ENCODE data around the gene ABCA13. TPM values are rescaled to one million over a fixed set of nuclear protein-coding genes. Genes with fewer than 3 reads are reported as not detected.

The ABCA13 gene
- total and polyA plus RNA-seq, 2 experiments from 2014 or later = 0.21 to 0.50 TPM

- Histone ChIP-seq H3K27me3 (no peaks in the 10 kb centered on the region), H3K27ac (no peak overlapping the region), H3K9me3 (ENCODE audit: low read depth) (no peaks in the 10 kb centered on the region), H3K36me3 (no peaks in the 10 kb centered on the region), H3K4me1 (ENCODE audit: low read depth) (peaks cover 44% of the 10 kb centered on the region), H3K4me3 (no peak overlapping the region)
- DNase-seq (ENCODE audit: low read depth in 1 of 2, low spot score in 1 of 2) = peak in 1 of 2 donors; percentile 38
- TF ChIP-seq CTCF (IDR thresholded peaks at IDR 0.05; ENCODE audit: low read depth, low read length) = no peak
Measured at GRCh38 chr7:48636391-48637015, 465.2 kb downstream of the ABCA13 start.

DNA sequence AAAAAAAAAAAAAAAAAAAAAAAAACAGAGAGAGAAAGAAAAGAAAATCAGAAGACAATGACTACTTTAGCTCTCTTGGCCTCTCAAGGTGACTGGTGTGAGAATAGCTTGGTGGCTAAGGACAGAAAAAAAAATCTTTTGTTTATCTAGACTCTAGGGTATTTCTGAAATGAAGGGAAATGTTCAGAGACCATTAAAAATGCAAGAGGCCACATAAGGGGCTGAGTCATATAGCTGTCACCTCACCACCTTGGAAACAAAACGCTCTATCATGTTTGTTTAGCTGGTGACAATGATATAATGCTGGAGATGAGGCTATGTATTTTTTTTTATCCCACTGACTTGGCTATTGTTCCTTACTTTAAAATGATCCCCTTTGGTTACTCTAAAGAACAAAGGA lies 466.1 kb downstream of the ABCA13 start:
- no peaks in the 10 kb centered on the region for H3K27me3 ChIP-seq
- no peak overlapping the region for H3K27ac ChIP-seq
- no peaks in the 10 kb centered on the region for H3K9me3 ChIP-seq (ENCODE audit: low read depth)
- peaks cover 44% of the 10 kb centered on the region for H3K4me1 ChIP-seq (ENCODE audit: low read depth)
- no peaks in the 10 kb centered on the region for H3K36me3 ChIP-seq
- no peak for TF ChIP-seq CTCF (IDR thresholded peaks at IDR 0.05; ENCODE audit: low read depth, low read length)
- no peak overlapping the region for H3K4me3 ChIP-seq
- DNase-seq (ENCODE audit: low read depth in 1 of 2, low spot score in 1 of 2) = no peak

DNA sequence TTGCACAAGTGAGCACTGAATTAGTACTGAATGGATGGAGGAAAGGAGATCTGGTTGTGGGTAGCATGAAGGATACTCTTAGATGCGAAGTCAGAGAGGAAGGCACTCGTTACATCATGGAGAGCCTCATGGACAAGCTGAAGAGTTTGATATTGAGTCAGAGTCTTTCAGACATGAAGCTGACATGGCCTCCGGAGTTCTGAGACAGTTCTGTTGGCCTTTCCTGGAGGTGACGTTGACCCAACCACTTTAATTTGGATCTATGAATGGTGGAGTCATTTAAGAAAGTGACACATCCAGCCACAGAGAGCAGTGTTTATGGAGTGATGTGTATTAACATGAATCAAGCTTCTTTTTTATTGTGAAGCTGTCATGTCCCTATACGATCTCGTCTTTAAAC lies 466.8 kb downstream of the ABCA13 start:
- Histone ChIP-seq H3K9me3 (ENCODE audit: low read depth) (no peaks in the 10 kb centered on the region), H3K27me3 (no peaks in the 10 kb centered on the region), H3K4me1 (ENCODE audit: low read depth) (peaks cover 51% of the 10 kb centered on the region), H3K36me3 (no peaks in the 10 kb centered on the region), H3K4me3 (no peak overlapping the region), H3K27ac (no peak overlapping the region)
- DNase-seq (ENCODE audit: low read depth in 1 of 2, low spot score in 1 of 2) = no peak
- no peak for TF ChIP-seq CTCF (IDR thresholded peaks at IDR 0.05; ENCODE audit: low read depth, low read length)

DNA sequence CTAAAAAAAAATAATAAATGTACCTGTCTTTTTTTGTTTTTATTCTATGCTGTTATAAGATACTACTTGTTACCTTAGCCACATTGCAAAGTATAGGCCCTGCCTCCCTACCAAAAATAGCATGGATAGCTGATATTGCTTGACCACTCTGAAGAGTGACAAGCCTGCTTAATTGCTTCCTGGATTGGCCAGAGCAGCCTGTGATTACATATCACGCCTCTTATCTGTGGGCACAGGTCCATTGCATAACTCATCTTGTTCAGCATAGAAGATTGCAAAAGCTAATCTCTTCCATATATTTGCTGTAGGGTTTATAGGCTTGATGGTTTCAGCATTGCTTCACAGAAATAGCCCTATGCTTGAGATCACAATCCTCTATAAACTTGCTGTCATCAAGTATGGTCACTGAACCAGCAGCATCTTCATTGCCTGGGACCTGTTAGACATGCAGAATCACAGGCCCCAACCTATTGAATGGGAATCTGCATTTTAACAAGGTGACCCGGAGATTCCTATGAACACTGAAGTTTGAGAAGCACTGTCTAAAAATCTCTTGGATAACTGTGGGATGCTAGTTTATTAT lies 472.3 kb downstream of the ABCA13 start:
- Histone ChIP-seq H3K4me1 (ENCODE audit: low read depth) (peaks cover 67% of the 10 kb centered on the region), H3K36me3 (no peaks in the 10 kb centered on the region), H3K27me3 (no peaks in the 10 kb centered on the region), H3K27ac (peak overlapping the region; percentile 92), H3K4me3 (no peak overlapping the region), H3K9me3 (ENCODE audit: low read depth) (no peaks in the 10 kb centered on the region)
- TF ChIP-seq CTCF (IDR thresholded peaks at IDR 0.05; ENCODE audit: low read depth, low read length) = no peak
- DNase-seq (ENCODE audit: low read depth in 1 of 2, low spot score in 1 of 2) = peak in 1 of 2 donors; percentile 49

DNA sequence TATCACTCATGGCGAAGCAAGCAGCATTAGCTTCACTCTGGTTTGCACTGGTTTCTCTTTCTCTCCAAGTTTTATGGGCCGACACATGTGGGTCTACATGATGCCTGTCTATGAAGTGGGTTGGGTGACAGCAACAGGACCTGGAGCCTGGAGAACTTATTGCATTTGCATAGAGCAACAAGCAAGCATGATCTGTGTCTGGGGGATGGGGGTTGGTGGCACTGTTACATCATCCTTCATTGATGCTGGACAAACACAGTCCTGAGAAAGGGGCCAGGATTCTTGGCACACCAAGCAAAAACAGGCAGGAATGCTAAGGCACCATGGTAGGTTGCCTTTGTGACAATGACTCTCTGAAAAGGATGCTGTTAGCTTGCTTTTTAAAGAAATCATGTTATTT lies 486.9 kb downstream of the ABCA13 start:
- Histone ChIP-seq H3K9me3 (ENCODE audit: low read depth) (no peaks in the 10 kb centered on the region), H3K4me3 (no peak overlapping the region), H3K27me3 (no peaks in the 10 kb centered on the region), H3K4me1 (ENCODE audit: low read depth) (no peaks in the 10 kb centered on the region), H3K27ac (no peak overlapping the region), H3K36me3 (no peaks in the 10 kb centered on the region)
- TF ChIP-seq CTCF (IDR thresholded peaks at IDR 0.05; ENCODE audit: low read depth, low read length) = no peak
- no peak for DNase-seq (ENCODE audit: low read depth in 1 of 2, low spot score in 1 of 2)

Data from cardiac muscle cell (in vitro differentiated cells and primary cell).